T-helper 1 cell treated with Interleukin-12 subunit alpha and Interleukin-12 subunit beta and Interleukin-4 antibody, amounts not matched to agents 30 μg/mL and 1 μg/mL, for 36 hours (primary cell): Measurements from ENCODE around the gene NDUFA5.
"Not testable (repeated sequence)": the region's sequence is repeated elsewhere in the genome, so short reads cannot be mapped to it uniquely, and the experiment has no call there.

Experiments used
- H3K27ac Mint-ChIP-seq: one replicate; pipeline ENCODE4 v1.8.0; 2021; ENCODE audit warnings: mild to moderate bottlenecking, mixed read lengths
- H3K27me3 Mint-ChIP-seq: one replicate; pipeline ENCODE4 v1.8.0; 2021; ENCODE audit warnings: low read depth, mixed read lengths
- H3K36me3 Mint-ChIP-seq: one replicate; pipeline ENCODE4 v1.8.0; 2021; ENCODE audit warnings: low read depth, mixed read lengths
- H3K4me1 Mint-ChIP-seq: one replicate; pipeline ENCODE4 v1.8.0; 2021; ENCODE audit warnings: low read depth, mixed read lengths
- H3K4me3 Mint-ChIP-seq: one replicate; pipeline ENCODE4 v1.8.0; 2021; ENCODE audit warnings: mild to moderate bottlenecking, moderate library complexity, mixed read lengths
- H3K9me3 Mint-ChIP-seq: one replicate; pipeline ENCODE4 v1.8.0; 2021; ENCODE audit warnings: mixed read lengths

Gene NDUFA5

GRCh38 chr7:123538189-123538714, 19.4 kb downstream of the NDUFA5 start:
- no peak overlapping the region for H3K4me3 Mint-ChIP-seq
- peaks cover 14% of the 10 kb centered on the region for H3K4me1 Mint-ChIP-seq
- H3K27ac Mint-ChIP-seq: no peak overlapping the region
- H3K9me3 Mint-ChIP-seq: no peaks in the 10 kb centered on the region
- H3K36me3 Mint-ChIP-seq: peaks cover 4% of the 10 kb centered on the region
- H3K27me3 Mint-ChIP-seq: peaks cover 13% of the 10 kb centered on the region

GRCh38 chr7:123537026-123537642, 20.5 kb downstream of the NDUFA5 start:
- H3K36me3 Mint-ChIP-seq: peaks cover 4% of the 10 kb centered on the region
- no peak overlapping the region for H3K4me3 Mint-ChIP-seq

GRCh38 chr7:123535517-123535916, 22.1 kb downstream of the NDUFA5 start:
- Mint-ChIP-seq H3K4me1 (peaks cover 21% of the 10 kb centered on the region), H3K27me3 (peaks cover 31% of the 10 kb centered on the region), H3K9me3 (no peaks in the 10 kb centered on the region), H3K36me3 (no peaks in the 10 kb centered on the region), H3K27ac (no peak overlapping the region), H3K4me3 (peak overlapping the region; percentile 26)

More at GRCh38 chr7:123537026-123537642, 20.5 kb downstream of the NDUFA5 start:
- Mint-ChIP-seq H3K4me1 (peaks cover 20% of the 10 kb centered on the region), H3K9me3 (no peaks in the 10 kb centered on the region), H3K27ac (no peak overlapping the region), H3K27me3 (peaks cover 21% of the 10 kb centered on the region)

DNA sequence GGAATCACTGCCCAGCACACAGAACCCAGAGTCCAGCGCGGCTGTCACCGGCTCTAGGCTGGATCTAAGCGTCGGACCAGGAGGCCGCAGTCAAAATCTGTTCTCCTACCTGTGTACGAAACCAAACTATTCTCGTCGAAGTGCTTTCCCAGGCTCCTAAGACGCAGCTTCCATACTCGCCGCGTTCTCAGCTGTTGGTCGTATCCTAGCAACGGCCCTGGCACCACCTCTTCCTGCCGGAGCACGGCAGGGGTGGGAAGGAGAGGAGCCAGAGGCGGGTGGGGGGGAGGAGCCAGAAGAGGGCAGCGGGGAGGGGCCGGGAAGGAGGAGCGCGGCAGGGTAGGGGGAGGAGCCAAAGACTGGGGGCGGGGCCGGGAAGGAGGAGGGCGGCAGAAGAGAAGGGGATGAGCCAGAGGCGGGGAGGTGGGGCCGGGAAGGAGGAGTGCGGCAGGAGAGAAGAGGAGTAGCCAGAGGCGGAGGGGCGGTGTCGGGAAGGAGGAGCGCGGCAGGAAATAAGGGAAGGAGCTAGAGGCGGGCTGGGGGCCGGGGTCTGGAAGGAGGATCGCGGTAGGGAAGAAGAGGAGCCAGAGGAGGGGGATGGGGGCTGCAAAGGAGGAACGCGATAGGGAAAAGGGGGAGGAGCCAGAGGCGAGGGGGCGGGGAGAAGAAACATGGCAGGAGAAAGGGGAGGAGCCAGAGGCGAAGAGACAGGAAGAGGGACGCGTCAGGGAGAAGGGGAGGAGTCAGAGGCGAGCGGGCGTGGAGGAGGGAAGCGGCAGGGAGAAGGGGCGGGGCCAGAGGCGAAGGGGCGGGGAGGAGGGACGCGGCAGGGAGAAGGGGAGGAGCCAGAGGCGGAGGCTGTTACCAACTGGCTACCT, 23.0 kb downstream of the NDUFA5 start, which contains the start of gene IQUB:
Gene IQUB (minus strand): TSS at position 213 of the 878 bp plus-strand sequence. CDS start 22,255 bp downstream, outside the sequence.
- H3K27me3 Mint-ChIP-seq: peaks cover 31% of the 10 kb centered on the region
- peak within 1 kb of the TSS; percentile 78 for H3K27ac Mint-ChIP-seq
- no peaks in the 10 kb centered on the region for H3K36me3 Mint-ChIP-seq
- peaks cover 21% of the 10 kb centered on the region for H3K4me1 Mint-ChIP-seq
- no peaks in the 10 kb centered on the region for H3K9me3 Mint-ChIP-seq
- H3K4me3 Mint-ChIP-seq: peak within 1 kb of the TSS; percentile 84

- H3K4me1 Mint-ChIP-seq: peaks cover 21% of the 10 kb centered on the region
- H3K27ac Mint-ChIP-seq: peak overlapping the region; percentile 0
- peaks cover 31% of the 10 kb centered on the region for H3K27me3 Mint-ChIP-seq
- H3K36me3 Mint-ChIP-seq: no peaks in the 10 kb centered on the region
- peak overlapping the region; percentile 84 for H3K4me3 Mint-ChIP-seq
- no peaks in the 10 kb centered on the region for H3K9me3 Mint-ChIP-seq
Measured at GRCh38 chr7:123533929-123534382, 23.7 kb downstream of the NDUFA5 start.

- H3K9me3 Mint-ChIP-seq: no peaks in the 10 kb centered on the region
- H3K27ac Mint-ChIP-seq: no peak overlapping the region
- peak overlapping the region; percentile 84 for H3K4me3 Mint-ChIP-seq
- peaks cover 21% of the 10 kb centered on the region for H3K4me1 Mint-ChIP-seq
- no peaks in the 10 kb centered on the region for H3K36me3 Mint-ChIP-seq
- peaks cover 35% of the 10 kb centered on the region for H3K27me3 Mint-ChIP-seq
Measured at GRCh38 chr7:123533553-123533917, 24.1 kb downstream of the NDUFA5 start.

- not testable (repeated sequence) for H3K36me3 Mint-ChIP-seq, H3K27ac Mint-ChIP-seq
Measured at GRCh38 chr7:123532788-123533552, 24.6 kb downstream of the NDUFA5 start.

GRCh38 chr7:123532343-123532742, 25.3 kb downstream of the NDUFA5 start:
- peaks cover 21% of the 10 kb centered on the region for H3K4me1 Mint-ChIP-seq
- not testable (repeated sequence) for H3K27ac Mint-ChIP-seq

More at GRCh38 chr7:123532788-123533552, 24.6 kb downstream of the NDUFA5 start:
- H3K9me3 Mint-ChIP-seq: not testable (repeated sequence)
- Mint-ChIP-seq H3K27me3 (peaks cover 37% of the 10 kb centered on the region), H3K4me3 (peak overlapping the region; percentile 29), H3K4me1 (peaks cover 21% of the 10 kb centered on the region)

GRCh38 chr7:123530035-123530591, 27.5 kb downstream of the NDUFA5 start:
- H3K27ac Mint-ChIP-seq: not testable (repeated sequence)

More at GRCh38 chr7:123532343-123532742, 25.3 kb downstream of the NDUFA5 start:
- Mint-ChIP-seq H3K4me3 (peak overlapping the region; percentile 52), H3K27me3 (peaks cover 37% of the 10 kb centered on the region)
- not testable (repeated sequence) for H3K9me3 Mint-ChIP-seq, H3K36me3 Mint-ChIP-seq

DNA sequence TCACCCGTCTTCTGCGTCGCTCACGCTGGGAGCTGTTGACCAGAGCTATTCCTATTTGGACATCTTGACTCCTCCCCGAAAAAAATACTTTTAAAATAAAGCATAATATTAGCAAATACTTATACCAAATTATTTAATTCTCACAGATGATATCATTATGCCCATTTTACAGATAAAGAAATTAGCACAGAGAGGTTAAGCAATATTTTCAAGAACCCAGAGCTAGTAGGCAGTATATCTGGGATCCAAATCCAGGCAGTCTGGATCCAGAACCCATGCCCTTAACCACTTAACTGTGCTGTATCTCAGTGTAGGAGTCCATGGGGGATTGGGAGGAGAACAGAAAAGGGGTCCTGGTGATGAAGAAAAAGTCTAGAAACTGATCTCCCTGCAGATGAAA, 29.4 kb downstream of the NDUFA5 start:
- H3K36me3 Mint-ChIP-seq: no peaks in the 10 kb centered on the region
- H3K27me3 Mint-ChIP-seq: peaks cover 25% of the 10 kb centered on the region
- no peaks in the 10 kb centered on the region for H3K9me3 Mint-ChIP-seq
- no peak overlapping the region for H3K4me3 Mint-ChIP-seq
- no peak overlapping the region for H3K27ac Mint-ChIP-seq
- H3K4me1 Mint-ChIP-seq: peaks cover 7% of the 10 kb centered on the region

More at GRCh38 chr7:123530035-123530591, 27.5 kb downstream of the NDUFA5 start:
- Mint-ChIP-seq H3K4me1 (peaks cover 17% of the 10 kb centered on the region), H3K27me3 (peaks cover 37% of the 10 kb centered on the region)
- H3K9me3 Mint-ChIP-seq, H3K36me3 Mint-ChIP-seq, H3K4me3 Mint-ChIP-seq: not testable (repeated sequence)

- not testable (repeated sequence) for H3K4me3 Mint-ChIP-seq
Measured at GRCh38 chr7:123527712-123528225, 29.8 kb downstream of the NDUFA5 start.

GRCh38 chr7:123526533-123526932, 31.1 kb downstream of the NDUFA5 start:
- H3K9me3 Mint-ChIP-seq, H3K36me3 Mint-ChIP-seq, H3K4me1 Mint-ChIP-seq, H3K4me3 Mint-ChIP-seq, H3K27ac Mint-ChIP-seq: not testable (repeated sequence)
- peaks cover 11% of the 10 kb centered on the region for H3K27me3 Mint-ChIP-seq

More at GRCh38 chr7:123527712-123528225, 29.8 kb downstream of the NDUFA5 start:
- peaks cover 20% of the 10 kb centered on the region for H3K27me3 Mint-ChIP-seq
- H3K27ac Mint-ChIP-seq, H3K9me3 Mint-ChIP-seq, H3K36me3 Mint-ChIP-seq, H3K4me1 Mint-ChIP-seq: not testable (repeated sequence)

- no peak overlapping the region for H3K4me3 Mint-ChIP-seq
- H3K9me3 Mint-ChIP-seq: no peaks in the 10 kb centered on the region
- no peak overlapping the region for H3K27ac Mint-ChIP-seq
- no peaks in the 10 kb centered on the region for H3K4me1 Mint-ChIP-seq
- H3K36me3 Mint-ChIP-seq: no peaks in the 10 kb centered on the region
- peaks cover 7% of the 10 kb centered on the region for H3K27me3 Mint-ChIP-seq
Measured at GRCh38 chr7:123522066-123522465, 35.6 kb downstream of the NDUFA5 start.

- Mint-ChIP-seq H3K36me3 (no peaks in the 10 kb centered on the region), H3K9me3 (peaks cover 5% of the 10 kb centered on the region), H3K4me1 (no peaks in the 10 kb centered on the region), H3K4me3 (no peak overlapping the region), H3K27me3 (peaks cover 4% of the 10 kb centered on the region), H3K27ac (no peak overlapping the region)
Measured at GRCh38 chr7:123505221-123505620, 52.4 kb downstream of the NDUFA5 start.
